ENCODE measurements around the gene RASSF7. TPM values are rescaled to one million over a fixed set of nuclear protein-coding genes. Genes with fewer than 3 reads are reported as not detected.

The RASSF7 gene, protein sequence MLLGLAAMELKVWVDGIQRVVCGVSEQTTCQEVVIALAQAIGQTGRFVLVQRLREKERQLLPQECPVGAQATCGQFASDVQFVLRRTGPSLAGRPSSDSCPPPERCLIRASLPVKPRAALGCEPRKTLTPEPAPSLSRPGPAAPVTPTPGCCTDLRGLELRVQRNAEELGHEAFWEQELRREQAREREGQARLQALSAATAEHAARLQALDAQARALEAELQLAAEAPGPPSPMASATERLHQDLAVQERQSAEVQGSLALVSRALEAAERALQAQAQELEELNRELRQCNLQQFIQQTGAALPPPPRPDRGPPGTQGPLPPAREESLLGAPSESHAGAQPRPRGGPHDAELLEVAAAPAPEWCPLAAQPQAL
- total RNA-seq = 2.3 and 4.4 TPM in 2 replicates

DNA sequence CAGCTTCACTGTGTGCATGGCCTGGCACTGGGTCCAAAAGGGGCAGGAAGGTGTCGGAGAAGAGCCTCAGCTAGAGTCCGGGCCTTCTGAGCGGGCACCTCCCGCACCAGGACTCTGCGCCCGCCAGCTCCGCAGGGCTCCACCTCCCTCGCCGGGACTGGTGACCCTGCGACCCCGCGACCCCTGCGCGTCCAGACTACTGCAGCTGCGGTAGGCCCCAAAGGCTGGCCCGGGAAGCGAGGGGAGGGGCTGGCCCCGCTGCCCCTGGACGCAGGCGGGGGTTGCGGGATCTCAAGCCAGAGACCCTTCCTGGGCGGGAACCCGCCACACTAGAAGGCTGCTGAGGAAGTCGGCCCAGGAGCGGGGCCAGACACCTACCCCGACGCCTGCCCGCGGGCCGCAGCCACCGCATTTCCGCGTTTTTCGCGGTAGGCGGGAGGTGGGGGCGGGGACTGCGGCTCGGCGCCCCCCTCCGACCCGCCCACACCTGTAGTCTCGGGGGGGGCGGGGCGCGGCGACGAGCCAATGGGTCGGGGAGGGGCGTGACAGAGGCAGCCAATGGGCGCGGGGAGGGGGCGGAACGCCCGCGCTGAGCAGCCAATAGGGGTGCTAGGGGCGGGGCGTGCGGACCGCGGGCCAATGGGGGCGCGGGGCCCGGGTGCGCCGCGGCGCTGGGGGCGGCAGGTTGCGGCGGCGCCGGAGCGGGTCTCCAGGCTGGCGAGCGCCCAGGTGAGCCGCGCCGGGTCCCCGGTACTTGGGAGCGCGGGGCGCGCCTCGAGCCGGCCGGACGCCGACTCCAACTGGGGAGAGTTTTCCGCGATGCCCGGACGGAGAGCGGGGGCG lies at the start of gene RASSF7, which contains the start of gene LMNTD2:
RASSF7 (plus strand) TSS at position 666 of the 843 bp plus-strand sequence. CDS start 799 bp downstream, outside the sequence.
LMNTD2 (minus strand) TSS at position 434 of the 843 bp plus-strand sequence; CDS start at position 412, 22 bp downstream.

DNA sequence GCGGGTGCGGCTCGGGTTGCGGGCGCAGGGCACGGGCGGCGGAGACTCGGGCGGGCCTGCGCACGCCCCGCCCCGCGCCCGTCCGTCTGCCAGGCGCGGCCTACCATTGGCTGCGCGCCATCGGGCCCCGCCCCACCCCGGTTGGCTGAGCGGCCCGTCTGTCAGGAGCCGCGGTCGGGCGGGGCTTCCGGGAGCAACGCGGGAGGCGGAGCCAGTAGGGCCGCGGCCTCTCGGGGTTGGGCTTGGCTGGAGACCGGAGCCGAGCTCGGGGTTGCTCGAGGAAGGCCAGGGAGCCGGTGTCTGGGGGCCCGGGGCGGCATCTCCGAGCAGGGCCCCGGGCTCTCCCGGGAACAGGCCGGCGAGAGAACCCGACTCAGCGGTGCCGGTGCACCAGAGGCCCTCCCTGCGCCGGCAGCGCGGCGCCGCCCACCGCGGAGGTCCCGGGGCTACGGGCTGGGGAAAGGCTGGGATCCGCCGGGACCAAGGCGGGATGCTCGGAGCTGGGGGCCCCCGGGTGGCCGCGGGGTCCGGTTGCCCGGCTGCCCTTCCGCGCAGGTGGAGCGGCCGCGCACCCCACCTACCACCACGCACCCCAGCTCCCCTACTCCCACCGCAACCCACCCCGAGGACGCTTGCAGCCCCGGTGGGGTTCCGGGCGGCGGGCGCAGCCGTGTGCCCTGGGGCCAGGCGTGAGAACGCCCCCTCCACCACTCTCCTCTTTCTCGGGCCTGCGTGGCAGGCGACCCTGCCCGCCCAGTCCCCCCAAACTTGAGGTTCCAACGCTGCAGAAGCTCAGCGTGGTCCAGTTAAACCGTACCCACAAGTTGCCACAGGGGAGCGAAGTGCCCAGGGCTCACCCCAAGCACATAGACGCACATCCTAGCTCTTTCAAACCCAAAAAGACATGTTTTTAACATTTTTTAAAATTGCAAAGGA lies 25.0 kb upstream of the RASSF7 start, which contains the start of gene HRAS:
HRAS (minus strand) TSS at position 58 of the 936 bp plus-strand sequence.

DNA sequence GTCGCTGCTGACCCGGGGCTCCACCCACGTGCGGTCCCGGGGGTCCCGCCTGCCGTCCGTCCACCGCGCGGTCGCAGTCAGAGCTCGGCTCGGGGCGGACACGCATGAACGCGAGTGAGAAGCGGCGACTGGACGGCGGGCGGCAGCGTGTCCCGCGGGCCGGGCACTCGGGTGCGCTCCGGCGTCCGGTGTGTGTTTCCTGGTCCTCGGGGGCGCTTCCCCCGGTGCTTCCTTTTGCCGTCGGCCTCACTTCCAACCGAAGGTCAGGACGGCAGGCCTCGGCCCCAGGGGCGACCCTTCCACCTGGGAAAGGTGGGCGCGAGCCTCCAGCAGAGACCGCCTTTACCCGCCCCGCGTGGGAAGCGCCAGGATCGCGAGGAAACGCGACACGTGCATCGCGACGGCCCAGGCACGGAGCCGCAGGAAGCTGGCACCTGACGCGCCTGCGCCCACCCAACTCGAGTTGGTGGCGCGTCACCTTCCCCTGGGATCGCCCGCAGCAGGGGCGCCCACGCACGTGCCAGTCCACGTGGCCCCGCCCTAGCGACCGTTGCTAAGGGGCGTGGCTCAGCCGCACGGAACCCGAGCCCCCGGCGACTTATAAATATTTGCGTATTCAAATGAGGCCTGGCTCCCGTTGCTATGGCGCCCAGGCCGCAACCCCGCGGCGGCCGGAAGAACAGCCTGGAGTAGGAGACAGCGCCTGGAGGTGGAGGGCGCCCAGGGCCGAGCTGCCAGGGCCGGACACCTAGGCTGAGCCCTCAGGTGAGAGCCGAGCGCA lies 23.7 kb upstream of the RASSF7 start, which contains the start of gene LRRC56:
LRRC56 (plus strand) TSS at position 687 of the 781 bp plus-strand sequence. CDS start 3,158 bp downstream, outside the sequence.

DNA sequence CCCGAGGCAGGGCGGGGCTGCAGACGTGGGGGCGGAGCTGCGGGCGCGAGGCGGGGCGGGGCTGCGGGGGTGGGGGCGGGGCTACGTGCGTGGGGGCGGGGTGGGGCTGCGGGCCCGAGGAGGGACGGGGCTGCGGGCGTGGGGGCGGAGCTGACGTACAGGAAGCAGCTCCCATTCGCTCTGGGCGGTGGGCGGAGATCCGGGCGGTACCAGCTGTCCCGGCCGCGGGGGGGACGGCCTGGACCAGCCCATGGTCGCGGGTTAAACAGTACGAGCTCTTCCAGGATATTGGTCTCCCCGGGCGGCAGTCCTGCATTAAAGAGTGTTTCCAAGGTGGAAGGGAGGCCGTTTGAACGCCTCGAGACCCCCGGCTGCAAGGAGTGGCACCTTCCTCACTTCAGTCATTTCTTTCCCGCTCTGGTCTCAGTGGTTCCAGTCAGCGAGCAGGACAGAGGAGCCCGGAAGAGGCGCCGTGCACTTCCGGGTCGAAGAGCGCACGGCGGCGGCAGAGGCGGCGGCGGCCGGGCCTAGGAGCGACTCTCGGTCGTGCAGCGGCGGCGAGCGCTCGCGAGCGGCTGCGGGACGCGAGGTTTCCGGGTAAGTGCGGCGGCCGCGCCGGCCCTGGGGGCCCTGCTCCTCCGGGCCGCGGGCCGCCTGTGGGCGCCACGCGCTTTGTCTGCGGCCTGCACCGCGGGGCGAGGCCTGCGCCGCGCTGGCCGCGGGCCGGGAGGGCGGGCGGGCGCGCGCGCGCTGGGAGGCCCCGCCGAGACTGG lies 15.4 kb downstream of the RASSF7 start, which contains the start of gene PHRF1:
PHRF1 (plus strand) TSS at position 475 of the 773 bp plus-strand sequence. CDS start 5,043 bp downstream, outside the sequence.

Other genes starting within 250 kb of the RASSF7 start
- gene IFITM1, start 246.9 kb upstream of the RASSF7 start, total RNA-seq = 20.9 and 31.6 TPM in 2 replicates
- 33.3 and 84.0 TPM in 2 replicates for gene IFITM3, start 240.1 kb upstream of the RASSF7 start, total RNA-seq
- gene B4GALNT4, start 191.5 kb upstream of the RASSF7 start, total RNA-seq = 3.3 and 4.7 TPM in 2 replicates
- gene PKP3, start 166.8 kb upstream of the RASSF7 start, total RNA-seq = 1.7 and 2.8 TPM in 2 replicates
- 17.5 and 18.5 TPM in 2 replicates for gene SIGIRR, start 146.0 kb upstream of the RASSF7 start, total RNA-seq
- gene ANO9, start 119.0 kb upstream of the RASSF7 start, total RNA-seq = 0.17 TPM in 1 of 2 replicates, not detected in the other
- gene PTDSS2, start 110.7 kb upstream of the RASSF7 start, total RNA-seq = 35.9 and 40.5 TPM in 2 replicates
- gene RNH1, start 53.7 kb upstream of the RASSF7 start, total RNA-seq = 538 and 702 TPM in 2 replicates
- 49.5 and 62.4 TPM in 2 replicates for gene HRAS, start 25.4 kb upstream of the RASSF7 start, total RNA-seq
- gene LRRC56, start 23.4 kb upstream of the RASSF7 start, total RNA-seq = 0.73 and 1.5 TPM in 2 replicates
- 0.29 and 0.33 TPM in 2 replicates for gene LMNTD2, start 232 bp upstream of the RASSF7 start, total RNA-seq
- 21.2 and 29.8 TPM in 2 replicates for gene PHRF1, start 15.5 kb downstream of the RASSF7 start, total RNA-seq
- gene IRF7, start 55.0 kb downstream of the RASSF7 start, total RNA-seq = 7.7 and 11.9 TPM in 2 replicates
- under 0.01 TPM in 1 of 2 replicates, not detected in the other for gene CDHR5, start 64.0 kb downstream of the RASSF7 start, total RNA-seq
- not detected in 2 replicates for gene SCT, start 66.2 kb downstream of the RASSF7 start, total RNA-seq
- gene DRD4, start 76.3 kb downstream of the RASSF7 start, total RNA-seq = not detected in 2 replicates
- gene DEAF1, start 134.3 kb downstream of the RASSF7 start, total RNA-seq = 26.6 and 58.4 TPM in 2 replicates
- 13.7 and 14.8 TPM in 2 replicates for gene TMEM80, start 134.8 kb downstream of the RASSF7 start, total RNA-seq
- gene EPS8L2, start 145.3 kb downstream of the RASSF7 start, total RNA-seq = 68.4 and 125 TPM in 2 replicates
- 166 and 171 TPM in 2 replicates for gene TALDO1, start 186.5 kb downstream of the RASSF7 start, total RNA-seq
- gene GATD1, start 216.5 kb downstream of the RASSF7 start, total RNA-seq = 29.7 and 58.1 TPM in 2 replicates
- gene CEND1, start 229.1 kb downstream of the RASSF7 start, total RNA-seq = 2.2 and 2.8 TPM in 2 replicates
- gene SLC25A22, start 237.3 kb downstream of the RASSF7 start, total RNA-seq = 16.0 and 33.7 TPM in 2 replicates
- gene PIDD1, start 244.3 kb downstream of the RASSF7 start, total RNA-seq = 11.2 and 26.1 TPM in 2 replicates
- 271 and 337 TPM in 2 replicates for gene RPLP2, start 249.0 kb downstream of the RASSF7 start, total RNA-seq

Data from smooth muscle cell of trachea (primary cell).